Measurements from ENCODE around the gene DLK2. TPM values are rescaled to one million over a fixed set of nuclear protein-coding genes. Genes with fewer than 3 reads are reported as not detected.
A peak's percentile ranks its signal among the peaks of the same experiment; 100 is the strongest.
"Not testable (repeated sequence)": the region's sequence is repeated elsewhere in the genome, so short reads cannot be mapped to it uniquely, and the experiment has no call there.

The DLK2 gene
- total RNA-seq (2014; rRNA removed), result 2.4 and 4.4 TPM in 2 replicates
- 5.2 TPM for polyA plus RNA-seq (2012)

- DNase-seq (ENCODE audit: low read depth), result no peak
These were observed at the start of gene DLK2 for GRCh38 chr6:43455531-43456428. DLK2 (minus strand) TSS chr6:43455548; CDS start chr6:43454825, 723 bp downstream.

- no peak for DNase-seq (ENCODE audit: low read depth)
These were observed 48.1 kb upstream of the DLK2 start for GRCh38 chr6:43503443-43503842.

GRCh38 chr6:43502666-43503065 lies 47.3 kb upstream of the DLK2 start:
- no peak for DNase-seq (ENCODE audit: low read depth)

- DNase-seq (ENCODE audit: low read depth), result no peak
These were observed 45.6 kb upstream of the DLK2 start for GRCh38 chr6:43500921-43501320.

GRCh38 chr6:43499028-43499815 lies 43.9 kb upstream of the DLK2 start:
- no peak for DNase-seq (ENCODE audit: low read depth)

GRCh38 chr6:43498291-43498690 lies 42.9 kb upstream of the DLK2 start:
- DNase-seq (ENCODE audit: low read depth), result not testable (repeated sequence)

- no peak for DNase-seq (ENCODE audit: low read depth)
These were observed 42.3 kb upstream of the DLK2 start for GRCh38 chr6:43497689-43498088.

- DNase-seq (ENCODE audit: low read depth), result no peak
These were observed 41.7 kb upstream of the DLK2 start for GRCh38 chr6:43497129-43497396.

- DNase-seq (ENCODE audit: low read depth), result peak; percentile 68
These were observed 41.2 kb upstream of the DLK2 start for GRCh38 chr6:43496370-43497128.

- peak; percentile 58 for DNase-seq (ENCODE audit: low read depth)
These were observed 40.1 kb upstream of the DLK2 start for GRCh38 chr6:43495409-43495941.

- DNase-seq (ENCODE audit: low read depth), result no peak
These were observed 39.4 kb upstream of the DLK2 start for GRCh38 chr6:43494766-43495165.

GRCh38 chr6:43494321-43494720 lies 39.0 kb upstream of the DLK2 start:
- DNase-seq (ENCODE audit: low read depth), result no peak

- no peak for DNase-seq (ENCODE audit: low read depth)
These were observed 38.5 kb upstream of the DLK2 start for GRCh38 chr6:43493833-43494232.

GRCh38 chr6:43493230-43493629 lies 37.9 kb upstream of the DLK2 start:
- DNase-seq (ENCODE audit: low read depth), result no peak

- peak; percentile 77 for DNase-seq (ENCODE audit: low read depth)
These were observed 37.3 kb upstream of the DLK2 start for GRCh38 chr6:43492673-43493072.

GRCh38 chr6:43491750-43492661 lies 36.7 kb upstream of the DLK2 start:
- peak; percentile 94 for DNase-seq (ENCODE audit: low read depth)

GRCh38 chr6:43490523-43490939 lies 35.2 kb upstream of the DLK2 start:
- DNase-seq (ENCODE audit: low read depth), result no peak

- DNase-seq (ENCODE audit: low read depth), result no peak
These were observed 34.1 kb upstream of the DLK2 start for GRCh38 chr6:43489277-43490072.

GRCh38 chr6:43488667-43489276 lies 33.4 kb upstream of the DLK2 start:
- peak; percentile 55 for DNase-seq (ENCODE audit: low read depth)

All from LHCN-M2 (cell line).